Measurements from ENCODE around the gene DCC. TPM values are rescaled to one million over a fixed set of nuclear protein-coding genes. Genes with fewer than 3 reads are reported as not detected.

The DCC gene
- total RNA-seq, 1 experiment from 2014 or later: not detected

DNA sequence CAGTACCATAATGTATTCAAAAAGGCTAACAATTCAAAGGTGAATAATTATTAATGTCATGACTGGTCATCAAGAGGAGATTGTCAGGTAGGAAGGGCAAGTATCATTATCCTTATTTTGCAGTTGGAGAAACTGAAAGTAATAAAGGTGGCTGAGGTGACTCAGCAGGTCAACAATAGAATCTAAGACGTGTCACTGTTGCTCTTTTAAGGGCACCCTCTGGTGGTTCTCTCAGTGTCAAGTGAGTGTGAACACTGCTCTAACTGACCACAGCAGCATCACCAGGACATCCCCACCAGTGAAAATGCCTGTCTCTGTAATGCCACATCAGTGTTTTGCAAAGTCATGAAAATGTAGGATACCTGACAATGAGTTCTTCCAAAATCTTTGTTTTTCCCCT lies 69.7 kb downstream of the DCC start:
- Histone ChIP-seq H3K27me3 (ENCODE audit: low read length) (no peaks in the 10 kb centered on the region), H4K20me1 (ENCODE audit: insufficient read depth, low read depth, low read length) (no peaks in the 10 kb centered on the region), H3K4me1 (ENCODE audit: low read length) (no peaks in the 10 kb centered on the region), H3K9ac (ENCODE audit: low read length) (no peak overlapping the region), H2AFZ (ENCODE audit: low read length) (no peak overlapping the region), H3K9me2 (replicated peaks; ENCODE audit: insufficient read depth, low read length) (no peaks in the 10 kb centered on the region), H3K4me3 (ENCODE audit: low read length) (no peak overlapping the region), H3K27ac (ENCODE audit: low read length) (no peak overlapping the region), H3K79me2 (ENCODE audit: low read length) (no peaks in the 10 kb centered on the region), H3K9me3 (ENCODE audit: low read length) (peaks cover 5% of the 10 kb centered on the region), H3K36me3 (ENCODE audit: insufficient read depth, low read length) (no peaks in the 10 kb centered on the region), H3K4me2 (ENCODE audit: low read depth, low read length, poor library complexity, severe bottlenecking) (no peak overlapping the region)
- DNase-seq: no peak

DNA sequence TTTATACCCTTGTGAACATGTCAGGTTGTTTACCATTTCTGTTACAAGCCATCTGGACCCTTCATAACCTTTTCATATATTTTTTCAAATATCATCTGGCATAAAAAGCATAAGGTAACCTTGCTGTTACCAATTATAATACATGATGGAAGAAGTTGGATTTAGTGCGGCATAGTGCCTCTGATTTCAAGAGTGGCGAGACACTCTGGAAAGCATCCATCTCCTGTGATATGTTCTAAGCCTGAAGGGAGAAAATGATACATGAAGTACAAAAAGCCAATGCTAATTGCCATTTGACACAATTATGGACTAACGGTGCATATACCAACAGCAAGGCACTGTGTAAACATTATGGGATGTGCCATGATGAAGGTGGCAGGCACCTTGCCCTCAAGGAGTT lies 75.1 kb downstream of the DCC start:
- H3K4me1 ChIP-seq (ENCODE audit: low read length): no peaks in the 10 kb centered on the region
- H3K27me3 ChIP-seq (ENCODE audit: low read length): no peaks in the 10 kb centered on the region

DNA sequence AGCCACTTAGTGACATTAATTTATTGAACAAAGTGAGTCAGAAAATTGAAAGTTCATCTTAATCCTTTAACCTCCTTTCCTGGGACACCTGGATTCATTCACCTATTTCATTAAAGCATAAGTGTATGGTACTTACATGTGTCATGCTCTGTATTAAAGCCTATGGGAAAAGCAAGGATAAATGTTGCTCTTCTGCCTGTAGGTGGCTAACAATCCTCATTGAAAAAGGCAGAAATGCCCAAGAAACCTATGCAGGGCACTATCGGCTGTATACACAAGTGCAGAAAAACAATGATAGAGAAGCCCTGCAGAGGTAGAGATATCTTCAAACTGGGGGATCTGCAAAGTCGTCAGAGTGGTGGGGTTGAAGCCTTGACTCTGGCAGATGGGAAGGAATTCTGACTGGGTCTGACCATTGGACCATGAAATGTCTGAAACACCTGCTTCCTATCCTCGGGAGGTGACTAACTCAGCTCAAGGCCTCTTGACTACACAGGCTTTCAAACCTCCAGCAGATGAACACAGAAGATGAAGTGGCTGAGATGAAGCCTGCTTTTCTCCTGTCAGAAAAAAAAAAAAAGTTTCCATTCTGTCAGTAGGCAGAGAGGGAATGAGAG lies 83.1 kb downstream of the DCC start:
- Histone ChIP-seq H3K4me1 (ENCODE audit: low read length) (no peaks in the 10 kb centered on the region), H3K79me2 (ENCODE audit: low read length) (no peaks in the 10 kb centered on the region), H3K36me3 (ENCODE audit: insufficient read depth, low read length) (no peaks in the 10 kb centered on the region; the same call in 1 of the 2 replicates), H3K4me3 (ENCODE audit: low read length) (no peak overlapping the region), H3K9me2 (replicated peaks; ENCODE audit: insufficient read depth, low read length) (no peaks in the 10 kb centered on the region), H2AFZ (ENCODE audit: low read length) (no peak overlapping the region), H3K9ac (ENCODE audit: low read length) (no peak overlapping the region), H3K27ac (ENCODE audit: low read length) (no peak overlapping the region), H3K9me3 (ENCODE audit: low read length) (peaks cover 32% of the 10 kb centered on the region), H3K27me3 (ENCODE audit: low read length) (no peaks in the 10 kb centered on the region), H4K20me1 (ENCODE audit: insufficient read depth, low read depth, low read length) (no peaks in the 10 kb centered on the region), H3K4me2 (ENCODE audit: low read depth, low read length, poor library complexity, severe bottlenecking) (no peak overlapping the region)
- no peak for DNase-seq

More for the DNA sequence above, 75.1 kb downstream of the DCC start:
- Histone ChIP-seq H4K20me1 (ENCODE audit: insufficient read depth, low read depth, low read length) (no peaks in the 10 kb centered on the region), H3K36me3 (ENCODE audit: insufficient read depth, low read length) (no peaks in the 10 kb centered on the region), H3K4me3 (ENCODE audit: low read length) (no peak overlapping the region), H2AFZ (ENCODE audit: low read length) (no peak overlapping the region), H3K9me2 (replicated peaks; ENCODE audit: insufficient read depth, low read length) (no peaks in the 10 kb centered on the region), H3K9ac (ENCODE audit: low read length) (no peak overlapping the region), H3K9me3 (ENCODE audit: low read length) (peaks cover 18% of the 10 kb centered on the region), H3K4me2 (ENCODE audit: low read depth, low read length, poor library complexity, severe bottlenecking) (no peak overlapping the region), H3K27ac (ENCODE audit: low read length) (no peak overlapping the region), H3K79me2 (ENCODE audit: low read length) (no peaks in the 10 kb centered on the region)
- no peak for DNase-seq

DNA sequence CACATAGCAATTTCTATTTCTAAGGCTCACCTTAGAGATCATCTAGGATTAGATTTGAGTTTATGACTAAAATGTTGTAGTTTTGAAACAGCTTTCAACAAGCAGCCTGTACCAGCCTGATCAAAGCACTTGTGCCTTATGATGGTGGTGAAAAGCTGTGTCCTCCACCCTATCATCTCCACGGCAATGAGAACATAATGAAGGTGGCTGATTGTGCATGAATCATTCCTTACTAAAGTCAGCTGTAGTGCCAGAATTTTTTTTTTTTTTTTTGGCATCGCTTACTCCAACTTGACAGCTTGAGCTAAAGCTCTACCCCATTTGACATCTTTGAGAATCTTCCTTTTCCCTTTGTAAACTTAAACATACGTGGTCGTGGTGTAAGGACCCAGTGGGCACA lies 86.0 kb downstream of the DCC start:
- H3K4me3 ChIP-seq (ENCODE audit: low read length): no peak overlapping the region
- peaks cover 22% of the 10 kb centered on the region for H3K9me3 ChIP-seq (ENCODE audit: low read length)
- H3K27me3 ChIP-seq (ENCODE audit: low read length): no peaks in the 10 kb centered on the region
- H3K4me2 ChIP-seq (ENCODE audit: low read depth, low read length, poor library complexity, severe bottlenecking): no peak overlapping the region
- H3K4me1 ChIP-seq (ENCODE audit: low read length): no peaks in the 10 kb centered on the region
- H3K36me3 ChIP-seq (ENCODE audit: insufficient read depth, low read length): no peaks in the 10 kb centered on the region; the same call in 1 of the 2 replicates
- H3K27ac ChIP-seq (ENCODE audit: low read length): no peak overlapping the region
- no peaks in the 10 kb centered on the region for H4K20me1 ChIP-seq (ENCODE audit: insufficient read depth, low read depth, low read length)
- no peak overlapping the region for H2AFZ ChIP-seq (ENCODE audit: low read length)
- H3K9me2 ChIP-seq (replicated peaks; ENCODE audit: insufficient read depth, low read length): no peaks in the 10 kb centered on the region
- H3K9ac ChIP-seq (ENCODE audit: low read length): no peak overlapping the region
- no peak for DNase-seq
- H3K79me2 ChIP-seq (ENCODE audit: low read length): no peaks in the 10 kb centered on the region

DNA sequence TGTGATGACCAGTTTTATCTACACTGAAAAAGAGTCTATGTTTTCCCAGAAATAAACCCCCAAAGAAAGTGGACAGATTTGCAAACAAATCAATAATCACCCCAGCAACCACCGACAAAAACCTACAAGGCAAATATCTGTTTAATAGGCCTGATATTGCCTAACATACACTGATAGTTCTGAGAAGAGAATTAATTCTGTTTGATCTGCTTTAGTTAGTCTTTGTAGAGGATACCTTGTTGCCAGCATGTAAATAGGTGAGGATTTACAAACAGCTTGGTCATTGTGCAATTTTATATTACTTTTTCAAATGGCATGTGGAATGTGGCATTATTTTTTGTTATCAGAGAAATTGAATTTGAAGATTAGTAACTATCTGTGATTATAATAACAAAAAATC lies 86.5 kb downstream of the DCC start:
- no peaks in the 10 kb centered on the region for H3K9me2 ChIP-seq (replicated peaks; ENCODE audit: insufficient read depth, low read length)
- H3K4me3 ChIP-seq (ENCODE audit: low read length): no peak overlapping the region
- H3K27ac ChIP-seq (ENCODE audit: low read length): no peak overlapping the region
- no peak for DNase-seq
- H3K9ac ChIP-seq (ENCODE audit: low read length): no peak overlapping the region
- no peaks in the 10 kb centered on the region for H3K27me3 ChIP-seq (ENCODE audit: low read length)
- no peaks in the 10 kb centered on the region for H3K4me1 ChIP-seq (ENCODE audit: low read length)
- H4K20me1 ChIP-seq (ENCODE audit: insufficient read depth, low read depth, low read length): no peaks in the 10 kb centered on the region
- no peaks in the 10 kb centered on the region for H3K79me2 ChIP-seq (ENCODE audit: low read length)
- H3K4me2 ChIP-seq (ENCODE audit: low read depth, low read length, poor library complexity, severe bottlenecking): no peak overlapping the region
- H3K9me3 ChIP-seq (ENCODE audit: low read length): peaks cover 19% of the 10 kb centered on the region
- H2AFZ ChIP-seq (ENCODE audit: low read length): no peak overlapping the region
- H3K36me3 ChIP-seq (ENCODE audit: insufficient read depth, low read length): no peaks in the 10 kb centered on the region; the same call in 1 of the 2 replicates

DNA sequence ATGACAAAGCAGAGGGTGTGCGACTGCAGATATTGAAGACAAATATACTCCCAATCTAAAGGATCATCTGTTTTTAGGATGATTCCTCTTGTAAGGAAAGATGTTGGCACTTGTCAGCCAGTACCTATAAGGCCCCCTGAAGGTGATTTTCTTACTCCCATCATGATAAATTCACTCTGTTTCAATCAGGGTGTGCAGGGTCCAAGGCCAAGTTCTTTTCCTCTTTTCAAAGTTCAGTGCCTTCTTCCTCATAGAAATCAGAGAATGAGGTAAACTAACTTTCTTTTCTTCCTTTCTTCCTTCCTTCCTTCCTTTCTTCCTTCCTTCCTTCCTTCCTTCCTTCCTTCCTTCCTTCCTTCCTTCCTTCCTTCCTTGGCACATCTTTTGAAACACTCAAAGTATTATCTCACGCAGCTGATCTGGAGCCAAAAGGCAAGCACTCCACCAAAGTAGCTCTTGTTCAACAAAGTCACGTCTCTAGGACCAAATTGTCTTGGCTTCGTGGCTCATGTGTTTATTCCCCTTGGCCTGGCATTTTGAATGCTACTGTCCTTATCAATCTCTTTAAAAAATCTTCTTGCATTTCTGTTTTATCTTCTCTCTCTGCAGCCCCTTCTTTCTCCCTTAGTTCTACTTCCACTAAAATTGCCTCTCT lies 87.7 kb downstream of the DCC start:
- Histone ChIP-seq H3K4me1 (ENCODE audit: low read length) (no peaks in the 10 kb centered on the region), H3K9me3 (ENCODE audit: low read length) (peaks cover 16% of the 10 kb centered on the region), H3K27me3 (ENCODE audit: low read length) (no peaks in the 10 kb centered on the region), H3K36me3 (ENCODE audit: insufficient read depth, low read length) (no peaks in the 10 kb centered on the region; the same call in 1 of the 2 replicates), H3K4me2 (ENCODE audit: low read depth, low read length, poor library complexity, severe bottlenecking) (no peak overlapping the region), H4K20me1 (ENCODE audit: insufficient read depth, low read depth, low read length) (no peaks in the 10 kb centered on the region), H3K9ac (ENCODE audit: low read length) (no peak overlapping the region), H3K27ac (ENCODE audit: low read length) (no peak overlapping the region), H3K79me2 (ENCODE audit: low read length) (no peaks in the 10 kb centered on the region), H3K9me2 (replicated peaks; ENCODE audit: insufficient read depth, low read length) (no peaks in the 10 kb centered on the region), H3K4me3 (ENCODE audit: low read length) (no peak overlapping the region), H2AFZ (ENCODE audit: low read length) (no peak overlapping the region)
- no peak for DNase-seq

DNA sequence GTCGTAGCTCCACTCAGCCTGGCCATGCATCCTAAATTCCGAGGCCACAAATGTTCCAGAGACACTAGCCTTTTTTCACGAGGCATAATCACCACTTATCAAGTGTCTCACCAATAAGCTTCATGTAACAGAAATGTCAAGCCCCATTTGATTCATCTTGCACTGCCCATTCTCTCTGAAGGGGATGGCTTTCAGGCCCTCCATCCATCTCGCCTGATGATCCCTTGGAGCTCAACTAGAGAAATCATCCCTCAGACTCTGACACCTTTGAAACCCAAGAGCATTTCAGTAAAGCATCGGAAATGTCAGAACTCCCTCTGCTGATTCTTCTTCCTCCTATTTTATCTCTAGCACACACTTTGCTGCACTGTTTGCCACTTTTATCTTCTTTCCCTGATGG lies 91.7 kb downstream of the DCC start:
- Histone ChIP-seq H3K9me2 (replicated peaks; ENCODE audit: insufficient read depth, low read length) (no peaks in the 10 kb centered on the region), H4K20me1 (ENCODE audit: insufficient read depth, low read depth, low read length) (no peaks in the 10 kb centered on the region), H3K4me1 (ENCODE audit: low read length) (no peaks in the 10 kb centered on the region), H3K9me3 (ENCODE audit: low read length) (peaks cover 15% of the 10 kb centered on the region), H3K27me3 (ENCODE audit: low read length) (no peaks in the 10 kb centered on the region), H3K4me2 (ENCODE audit: low read depth, low read length, poor library complexity, severe bottlenecking) (no peak overlapping the region), H3K4me3 (ENCODE audit: low read length) (no peak overlapping the region), H3K36me3 (ENCODE audit: insufficient read depth, low read length) (no peaks in the 10 kb centered on the region; the same call in 1 of the 2 replicates), H3K79me2 (ENCODE audit: low read length) (no peaks in the 10 kb centered on the region), H3K27ac (ENCODE audit: low read length) (no peak overlapping the region), H3K9ac (ENCODE audit: low read length) (no peak overlapping the region), H2AFZ (ENCODE audit: low read length) (no peak overlapping the region)
- DNase-seq: no peak

DNA sequence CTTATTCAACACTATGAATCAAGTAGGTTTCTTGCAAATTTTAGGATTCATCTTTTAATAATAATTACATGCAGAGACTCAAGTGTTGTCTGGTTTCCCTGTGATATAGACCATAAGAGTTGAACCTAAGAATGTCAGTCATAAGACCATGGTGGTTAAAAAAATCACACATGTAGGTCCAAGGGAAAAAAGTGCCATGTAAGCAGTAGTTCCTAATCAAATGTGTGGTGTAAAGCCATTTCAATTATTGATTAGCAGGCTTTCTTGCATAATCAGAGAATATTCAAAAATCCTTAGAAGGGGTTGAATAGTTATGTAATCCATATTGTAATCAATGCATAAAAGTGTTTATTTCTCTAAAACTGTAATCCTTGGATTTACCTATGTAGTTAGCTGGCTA lies 93.8 kb downstream of the DCC start:
- H3K36me3 ChIP-seq (ENCODE audit: insufficient read depth, low read length): no peaks in the 10 kb centered on the region

More for the DNA sequence above, 93.8 kb downstream of the DCC start:
- no peak overlapping the region for H2AFZ ChIP-seq (ENCODE audit: low read length)
- H4K20me1 ChIP-seq (ENCODE audit: insufficient read depth, low read depth, low read length): no peaks in the 10 kb centered on the region
- H3K4me3 ChIP-seq (ENCODE audit: low read length): no peak overlapping the region
- no peak overlapping the region for H3K27ac ChIP-seq (ENCODE audit: low read length)
- no peaks in the 10 kb centered on the region for H3K4me1 ChIP-seq (ENCODE audit: low read length)
- H3K9ac ChIP-seq (ENCODE audit: low read length): no peak overlapping the region
- H3K9me2 ChIP-seq (replicated peaks; ENCODE audit: insufficient read depth, low read length): no peaks in the 10 kb centered on the region
- H3K27me3 ChIP-seq (ENCODE audit: low read length): no peaks in the 10 kb centered on the region
- H3K79me2 ChIP-seq (ENCODE audit: low read length): no peaks in the 10 kb centered on the region
- no peak overlapping the region for H3K4me2 ChIP-seq (ENCODE audit: low read depth, low read length, poor library complexity, severe bottlenecking)
- DNase-seq: no peak
- H3K9me3 ChIP-seq (ENCODE audit: low read length): peaks cover 9% of the 10 kb centered on the region
